Epithelial cell of proximal tubule (primary cell): ENCODE data around the gene CALML5. TPM values are rescaled to one million over a fixed set of nuclear protein-coding genes. Genes with fewer than 3 reads are reported as not detected.

Experiments used
- DNase-seq: peaks from one replicate; pipeline ENCODE4 v3.0.0-alpha.2; 2011; ENCODE audit warnings: low read depth
- H3K4me3 ChIP-seq: 2 replicates; pipeline ENCODE4 v1.5.1; 2011; ENCODE audit warnings: low read depth, mild to moderate bottlenecking, low read length
- total RNA-seq: library from RNA; depleted of rRNA; stranded (reverse); fragments of >200 nt; gene quantifications from 2 replicates; pipeline ENCODE4 v1.2.3, GENCODE V29; 2015
- TF ChIP-seq, protein P1 (sequence below): conservative IDR thresholded peaks from 2 replicates; pipeline ENCODE4 v1.5.1; 2012; ENCODE audit warnings: low read depth, mild to moderate bottlenecking, low read length

The CALML5 gene
- total RNA-seq, 1 donor from 2014 or later: not detected

DNA sequence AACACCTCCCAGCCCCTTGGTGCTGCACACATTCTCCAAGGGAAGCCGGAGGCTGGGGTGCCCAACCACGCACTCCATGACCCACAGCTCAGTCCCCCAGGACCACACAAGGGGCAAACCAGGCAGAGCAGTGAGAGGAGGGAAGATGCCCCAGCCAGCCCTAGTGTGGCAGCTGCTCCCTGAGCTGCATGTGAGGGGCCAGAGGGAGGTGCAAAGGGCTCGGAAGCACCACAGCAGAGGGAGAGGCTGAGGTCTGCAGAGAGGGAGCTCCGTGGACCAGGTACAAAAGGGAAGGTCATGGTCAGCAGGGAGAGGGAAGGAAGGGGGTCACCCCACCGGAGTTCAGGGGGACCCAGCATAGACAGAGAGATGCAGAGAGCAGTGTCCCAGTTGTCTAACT is 1.5 kb upstream of the CALML5 start:
- no peak overlapping the region for H3K4me3 ChIP-seq
- TF ChIP-seq, protein P1, sequence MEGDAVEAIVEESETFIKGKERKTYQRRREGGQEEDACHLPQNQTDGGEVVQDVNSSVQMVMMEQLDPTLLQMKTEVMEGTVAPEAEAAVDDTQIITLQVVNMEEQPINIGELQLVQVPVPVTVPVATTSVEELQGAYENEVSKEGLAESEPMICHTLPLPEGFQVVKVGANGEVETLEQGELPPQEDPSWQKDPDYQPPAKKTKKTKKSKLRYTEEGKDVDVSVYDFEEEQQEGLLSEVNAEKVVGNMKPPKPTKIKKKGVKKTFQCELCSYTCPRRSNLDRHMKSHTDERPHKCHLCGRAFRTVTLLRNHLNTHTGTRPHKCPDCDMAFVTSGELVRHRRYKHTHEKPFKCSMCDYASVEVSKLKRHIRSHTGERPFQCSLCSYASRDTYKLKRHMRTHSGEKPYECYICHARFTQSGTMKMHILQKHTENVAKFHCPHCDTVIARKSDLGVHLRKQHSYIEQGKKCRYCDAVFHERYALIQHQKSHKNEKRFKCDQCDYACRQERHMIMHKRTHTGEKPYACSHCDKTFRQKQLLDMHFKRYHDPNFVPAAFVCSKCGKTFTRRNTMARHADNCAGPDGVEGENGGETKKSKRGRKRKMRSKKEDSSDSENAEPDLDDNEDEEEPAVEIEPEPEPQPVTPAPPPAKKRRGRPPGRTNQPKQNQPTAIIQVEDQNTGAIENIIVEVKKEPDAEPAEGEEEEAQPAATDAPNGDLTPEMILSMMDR: no peak
- no peak for DNase-seq

DNA sequence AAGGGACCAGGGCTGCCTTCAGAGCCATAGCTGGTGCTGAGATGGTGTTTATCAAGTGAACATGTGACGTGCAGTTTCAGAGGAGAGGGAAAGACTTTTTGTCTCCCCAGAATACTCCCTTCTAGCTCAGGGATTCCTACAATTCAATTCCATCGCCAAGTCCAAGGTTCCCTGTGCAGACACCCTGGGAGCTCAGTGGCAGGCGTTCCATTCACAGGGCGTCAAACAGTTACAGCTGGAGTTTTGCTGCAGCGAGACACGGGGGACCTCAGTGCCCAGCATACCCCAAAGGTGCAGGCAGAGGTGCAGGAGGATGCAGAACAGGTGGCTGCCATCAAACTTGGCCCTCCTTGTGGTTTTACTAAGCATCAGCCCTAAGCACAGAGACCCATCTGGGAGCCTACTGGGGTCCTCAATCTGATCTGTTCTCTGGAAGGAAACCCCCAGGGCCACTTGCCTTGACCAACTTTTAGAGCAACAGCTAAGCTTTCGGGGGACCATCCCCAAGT is 846 bp upstream of the CALML5 start:
- no peak overlapping the region for H3K4me3 ChIP-seq
- TF ChIP-seq, protein P1: no peak
- DNase-seq: no peak

DNA sequence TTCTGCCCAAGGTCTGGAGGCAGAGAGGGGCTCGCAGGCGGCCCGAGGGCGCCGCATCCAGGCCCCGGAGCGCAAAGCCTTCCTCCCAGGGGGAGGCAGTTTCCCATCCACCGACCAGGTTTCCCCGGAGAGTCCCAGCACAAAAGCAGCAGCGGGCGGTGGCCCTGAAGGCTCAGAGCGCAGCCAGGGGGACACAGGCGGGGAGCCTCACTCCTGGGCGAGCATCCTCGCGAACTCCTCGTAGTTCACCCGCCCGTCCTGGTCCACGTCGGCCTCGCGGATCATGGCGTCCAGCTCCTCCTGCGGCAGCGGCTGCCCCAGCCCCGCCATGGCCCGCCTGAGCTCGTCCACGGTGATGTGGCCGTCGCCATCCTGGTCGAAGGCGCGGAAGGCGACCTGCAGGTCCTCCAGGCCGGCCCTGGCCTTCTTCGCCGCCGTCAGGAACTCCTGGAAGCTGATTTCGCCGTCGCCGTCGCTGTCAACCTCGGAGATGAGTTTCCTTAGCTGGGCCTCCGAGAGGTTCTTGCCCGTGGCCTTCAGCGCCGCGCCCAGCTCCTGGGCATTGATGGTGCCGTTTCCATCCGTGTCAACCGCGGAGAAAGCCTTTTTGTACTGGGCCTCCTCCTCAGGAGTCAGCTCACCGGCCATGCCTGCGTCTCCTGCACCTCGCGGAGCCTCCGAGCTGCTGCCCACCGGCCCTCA is 428 bp downstream of the CALML5 start:
- DNase-seq: no peak
- TF ChIP-seq, protein P1: no peak
- no peak overlapping the region for H3K4me3 ChIP-seq

DNA sequence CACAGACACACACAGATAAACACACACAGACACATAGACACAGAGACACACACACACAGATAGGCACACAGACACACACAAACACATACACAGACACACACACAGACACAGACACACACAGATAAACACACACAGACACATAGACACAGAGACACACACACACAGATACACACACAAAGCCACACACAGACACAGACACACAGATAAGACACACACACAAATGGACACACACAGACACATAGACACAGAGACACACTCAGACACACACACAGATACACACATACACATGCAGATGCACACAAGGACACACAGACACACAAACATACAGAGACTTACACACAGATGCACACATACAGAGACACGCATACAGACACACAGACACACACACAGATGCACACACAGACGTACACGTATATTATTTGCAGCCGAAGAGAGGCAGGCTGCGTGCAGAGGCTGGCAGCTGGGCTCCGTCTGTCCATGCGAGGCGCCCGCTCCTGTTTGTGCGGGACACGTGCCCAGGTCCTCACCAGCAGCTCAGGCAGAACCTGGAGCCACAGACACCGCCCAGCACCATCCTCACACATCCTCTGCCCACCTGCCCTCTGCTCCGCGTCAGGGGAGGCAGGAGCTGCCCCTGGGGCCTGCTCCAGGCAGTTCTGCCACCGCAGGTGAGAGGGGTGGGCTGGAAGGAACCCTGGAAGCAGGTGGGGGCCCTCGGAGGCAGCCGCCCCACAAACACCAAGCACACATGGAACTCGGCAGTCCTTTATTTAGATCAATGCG is 1.2 kb downstream of the CALML5 start:
- no peak for DNase-seq
- TF ChIP-seq, protein P1: no peak
- no peak overlapping the region for H3K4me3 ChIP-seq

DNA sequence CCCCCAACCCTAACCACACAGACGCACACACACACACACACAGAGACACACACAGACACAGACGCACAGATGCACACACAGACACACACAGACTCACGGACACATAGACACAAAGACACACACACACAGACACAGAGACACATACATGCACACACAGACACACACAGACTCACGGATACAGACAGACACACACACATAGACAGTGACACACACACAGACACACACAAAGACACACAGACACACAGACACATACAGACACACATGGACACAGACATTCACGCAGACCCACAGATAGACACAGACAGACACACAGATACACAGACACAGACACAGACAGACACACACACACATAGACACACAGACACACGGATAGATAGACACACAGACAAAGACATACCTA is 2.1 kb downstream of the CALML5 start:
- no peak overlapping the region for H3K4me3 ChIP-seq
- TF ChIP-seq, protein P1: no peak
- DNase-seq: no peak

DNA sequence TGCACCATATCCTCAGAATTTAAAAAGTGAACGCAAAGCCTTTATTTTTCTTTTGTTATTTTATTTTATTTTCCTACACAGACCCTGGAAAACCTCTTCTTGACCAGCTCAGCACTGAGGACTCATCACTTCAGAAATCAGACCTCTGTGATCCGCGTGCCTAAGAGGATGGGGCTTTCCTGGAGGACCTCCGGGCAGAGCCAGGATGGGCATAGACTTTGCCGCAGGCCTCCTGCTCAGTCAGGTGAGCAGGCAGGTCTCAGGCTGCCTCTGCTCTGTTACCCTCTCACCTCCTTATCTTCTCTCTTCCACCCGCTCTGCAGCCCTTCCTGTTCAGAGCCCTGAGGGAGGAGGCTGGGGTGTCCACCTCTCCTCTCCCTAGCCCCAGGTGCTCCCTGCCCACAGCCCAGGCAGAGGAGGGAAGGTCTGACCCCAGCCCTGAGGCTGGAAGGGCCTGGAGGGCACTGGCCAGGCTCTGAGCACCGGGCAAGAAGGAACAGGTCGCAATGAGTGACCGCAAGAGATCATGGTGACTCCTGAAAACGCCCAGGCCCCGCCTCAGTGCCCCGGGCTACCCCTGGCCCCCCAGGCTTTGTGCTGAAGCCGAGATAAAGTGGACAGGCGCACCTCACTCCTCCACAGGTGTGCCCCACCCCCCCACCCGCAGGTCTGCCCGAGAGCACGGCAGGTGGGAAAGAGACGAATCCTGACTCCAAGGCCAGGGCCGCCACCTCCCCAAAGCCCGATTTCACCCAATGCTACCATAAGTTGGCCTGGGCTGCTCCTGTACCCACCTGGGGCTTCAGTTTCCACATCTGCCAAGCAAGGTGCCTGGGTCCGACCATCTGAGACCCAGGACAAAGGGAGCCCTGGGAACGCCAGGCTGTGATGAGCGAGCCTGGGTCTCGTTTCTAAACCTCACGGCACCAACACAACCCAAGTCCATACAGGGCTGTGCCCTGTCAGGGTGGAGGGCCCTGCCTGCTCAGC is 2.8 kb downstream of the CALML5 start:
- TF ChIP-seq, protein P1: no peak
- no peak overlapping the region for H3K4me3 ChIP-seq
- no peak for DNase-seq
